GM06990 (cell line): Measurements from ENCODE around the gene ARHGEF19.

Experiments used
- DNase-seq: peaks from one replicate; pipeline ENCODE4 v3.0.0-alpha.2; 2011; ENCODE audit not compliant: insufficient read length; ENCODE audit errors: extremely low read depth
- H3K27me3 ChIP-seq: replicated peaks from 2 replicates; pipeline ENCODE4 v1.6.0; 2011; ENCODE audit warnings: low read length; ENCODE audit not compliant: control insufficient read depth, insufficient read depth
- H3K36me3 ChIP-seq: 2 replicates; pipeline ENCODE4 v1.5.1; 2011; ENCODE audit warnings: low read length; ENCODE audit not compliant: control insufficient read depth, insufficient read depth
- H3K4me3 ChIP-seq: replicated peaks from 2 replicates; pipeline ENCODE4 v1.5.1; 2011; ENCODE audit warnings: low read depth, mild to moderate bottlenecking, control low read depth, low read length
- TF ChIP-seq, protein P1 (sequence below): IDR thresholded peaks from 2 replicates; pipeline ENCODE4 v1.5.1; 2011; ENCODE audit warnings: low read length, control low read depth, mild to moderate bottlenecking, inconsistent platforms; ENCODE audit not compliant: insufficient read depth, poor library complexity, severe bottlenecking

Gene ARHGEF19

DNA sequence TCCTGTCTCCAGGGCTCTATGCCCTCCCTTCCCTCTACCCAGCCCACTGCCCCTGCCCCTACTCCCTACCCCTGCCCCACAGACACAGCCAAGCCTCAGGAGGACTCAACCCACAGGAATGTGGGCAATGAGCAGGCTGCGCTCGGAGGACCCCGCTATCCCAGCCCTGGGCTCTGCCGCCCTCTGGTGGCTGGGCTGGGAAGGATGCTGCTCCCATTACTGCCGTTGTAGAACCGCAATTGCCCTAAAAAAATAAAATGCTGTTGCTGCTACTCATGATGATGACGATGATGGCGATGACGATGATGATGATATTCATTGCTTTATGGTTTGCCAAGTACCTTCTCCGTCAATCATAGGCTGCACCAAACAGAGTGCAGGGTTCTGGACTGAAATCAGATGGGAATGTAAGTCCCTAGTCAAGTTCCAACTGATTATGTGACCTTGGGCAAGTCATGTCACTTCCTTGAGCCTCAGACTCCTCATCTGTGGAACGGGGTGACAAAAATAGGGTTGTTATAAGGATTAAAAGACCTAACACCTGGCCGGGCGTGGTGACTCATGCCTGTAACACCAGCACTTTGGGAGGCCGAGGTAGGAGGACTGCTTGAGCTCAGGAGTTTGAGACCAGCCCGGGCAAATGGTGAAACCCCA, 24.6 kb downstream of the ARHGEF19 start:
- Histone ChIP-seq H3K27me3 (no peaks in the 10 kb centered on the region), H3K36me3 (no peaks in the 10 kb centered on the region), H3K4me3 (no peak overlapping the region)
- peak; percentile 64 for DNase-seq
- TF ChIP-seq, protein P1, sequence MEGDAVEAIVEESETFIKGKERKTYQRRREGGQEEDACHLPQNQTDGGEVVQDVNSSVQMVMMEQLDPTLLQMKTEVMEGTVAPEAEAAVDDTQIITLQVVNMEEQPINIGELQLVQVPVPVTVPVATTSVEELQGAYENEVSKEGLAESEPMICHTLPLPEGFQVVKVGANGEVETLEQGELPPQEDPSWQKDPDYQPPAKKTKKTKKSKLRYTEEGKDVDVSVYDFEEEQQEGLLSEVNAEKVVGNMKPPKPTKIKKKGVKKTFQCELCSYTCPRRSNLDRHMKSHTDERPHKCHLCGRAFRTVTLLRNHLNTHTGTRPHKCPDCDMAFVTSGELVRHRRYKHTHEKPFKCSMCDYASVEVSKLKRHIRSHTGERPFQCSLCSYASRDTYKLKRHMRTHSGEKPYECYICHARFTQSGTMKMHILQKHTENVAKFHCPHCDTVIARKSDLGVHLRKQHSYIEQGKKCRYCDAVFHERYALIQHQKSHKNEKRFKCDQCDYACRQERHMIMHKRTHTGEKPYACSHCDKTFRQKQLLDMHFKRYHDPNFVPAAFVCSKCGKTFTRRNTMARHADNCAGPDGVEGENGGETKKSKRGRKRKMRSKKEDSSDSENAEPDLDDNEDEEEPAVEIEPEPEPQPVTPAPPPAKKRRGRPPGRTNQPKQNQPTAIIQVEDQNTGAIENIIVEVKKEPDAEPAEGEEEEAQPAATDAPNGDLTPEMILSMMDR: peak; percentile 94

GRCh38 chr1:16186655-16187235, 25.7 kb downstream of the ARHGEF19 start:
- no peaks in the 10 kb centered on the region for H3K27me3 ChIP-seq
- no peak overlapping the region for H3K4me3 ChIP-seq
- no peak for DNase-seq
- TF ChIP-seq, protein P1: no peak
- no peaks in the 10 kb centered on the region for H3K36me3 ChIP-seq

- no peaks in the 10 kb centered on the region for H3K36me3 ChIP-seq
- H3K27me3 ChIP-seq: no peaks in the 10 kb centered on the region
- no peak overlapping the region for H3K4me3 ChIP-seq
- DNase-seq: no peak
- TF ChIP-seq, protein P1: no peak
Measured at GRCh38 chr1:16184557-16185303, 27.7 kb downstream of the ARHGEF19 start.

DNA sequence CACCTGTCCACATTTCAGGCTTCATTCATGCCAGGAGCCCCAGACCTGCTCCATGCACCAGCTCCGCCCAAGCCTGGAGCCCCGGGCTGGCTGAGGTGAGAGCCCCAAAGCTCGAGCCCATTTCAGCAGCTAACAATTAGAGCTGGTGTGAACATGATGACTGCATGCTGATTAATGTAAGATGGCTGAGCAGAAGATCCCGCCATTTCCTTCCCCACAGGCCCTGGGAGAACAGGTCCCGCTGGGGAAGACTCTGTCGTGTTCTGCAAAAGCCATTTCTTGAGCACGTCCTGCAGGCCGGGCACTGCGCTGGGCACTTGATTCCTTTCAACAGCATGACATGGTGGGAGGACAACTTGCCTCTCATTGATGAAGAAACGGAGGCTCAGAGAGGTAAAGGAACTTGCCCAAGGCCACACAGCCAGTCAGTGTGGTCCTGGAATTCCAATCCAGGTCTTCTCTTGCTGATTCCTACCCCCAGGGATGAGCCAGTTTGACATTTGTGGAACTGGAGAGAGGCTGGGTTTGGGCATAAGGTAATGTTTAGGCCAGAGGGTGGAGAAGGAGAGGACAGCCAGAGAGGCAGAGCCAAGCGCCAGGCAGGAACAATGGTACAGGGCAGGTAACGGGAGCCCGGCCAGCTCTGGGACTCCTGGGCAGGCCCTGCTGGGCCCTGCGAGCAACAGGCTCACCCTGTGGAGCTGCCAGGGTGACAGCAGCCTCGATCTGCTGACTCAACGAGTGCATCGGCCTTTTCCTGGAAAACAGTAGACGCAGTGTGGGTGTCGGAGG, 28.5 kb downstream of the ARHGEF19 start:
- TF ChIP-seq, protein P1: no peak
- Histone ChIP-seq H3K4me3 (no peak overlapping the region), H3K27me3 (no peaks in the 10 kb centered on the region), H3K36me3 (no peaks in the 10 kb centered on the region)
- no peak for DNase-seq

DNA sequence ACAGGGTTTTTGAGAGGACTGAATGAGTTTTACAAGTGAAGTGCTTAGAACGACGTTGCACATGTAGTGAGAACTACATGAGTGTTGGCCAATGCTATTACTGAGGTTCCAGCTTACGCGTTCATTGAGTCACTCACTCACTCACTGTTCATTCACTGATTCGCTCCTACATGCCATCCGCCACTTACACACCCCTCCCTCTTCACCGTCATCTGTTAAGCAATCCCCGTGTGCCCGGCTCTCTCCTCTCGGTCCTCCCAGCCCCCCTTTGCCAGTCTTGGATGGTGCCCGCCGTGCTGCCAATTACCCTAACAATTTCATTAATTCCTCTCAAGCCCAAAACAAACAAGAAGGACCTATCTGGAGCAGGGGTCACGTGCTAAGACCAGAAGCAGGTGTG, 29.3 kb downstream of the ARHGEF19 start:
- Histone ChIP-seq H3K36me3 (no peaks in the 10 kb centered on the region), H3K4me3 (no peak overlapping the region), H3K27me3 (peaks cover 2% of the 10 kb centered on the region; the same call in 1 of the 2 replicates)
- DNase-seq: no peak
- TF ChIP-seq, protein P1: no peak
